ENCODE data around the gene ARHGEF19. TPM values are rescaled to one million over a fixed set of nuclear protein-coding genes. Genes with fewer than 3 reads are reported as not detected.

Gene ARHGEF19
- total and polyA plus RNA-seq, 2 of the 13 experiments (the other 11 are each of a cell fraction or from before 2014, with no cell fraction given), result 1.7 to 1.8 TPM

DNA sequence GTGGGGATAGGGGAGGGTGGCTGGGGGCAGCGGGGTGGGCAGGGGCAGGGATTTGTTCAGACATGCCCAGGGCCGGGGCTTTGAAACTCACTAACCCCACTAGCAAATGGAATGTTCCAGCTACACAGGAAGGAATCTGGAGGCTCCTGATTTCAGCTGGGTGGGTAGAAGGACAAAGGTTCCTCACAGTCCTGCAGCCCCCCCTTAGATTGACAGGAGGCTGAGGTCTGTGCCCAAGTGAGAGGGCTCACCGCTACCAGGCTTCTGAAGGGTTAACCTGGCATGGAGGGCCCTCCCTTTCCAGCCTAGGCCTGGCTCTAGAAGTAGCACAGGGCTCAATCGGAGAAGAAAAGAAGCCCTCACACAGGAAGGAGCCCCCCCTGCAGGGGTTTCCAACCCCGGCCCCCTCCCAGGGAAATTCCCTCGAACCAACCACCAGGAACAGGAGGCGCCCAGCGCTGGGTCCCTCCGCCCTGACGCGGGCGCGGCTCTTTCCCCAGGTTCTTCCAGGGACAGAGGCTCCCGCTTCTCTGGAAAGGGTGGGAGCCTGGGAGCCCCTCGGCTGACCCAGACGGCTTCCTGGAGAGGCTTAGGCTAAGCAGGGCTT is 59.9 kb downstream of the ARHGEF19 start (continued):
- TF ChIP-seq, protein P1, sequence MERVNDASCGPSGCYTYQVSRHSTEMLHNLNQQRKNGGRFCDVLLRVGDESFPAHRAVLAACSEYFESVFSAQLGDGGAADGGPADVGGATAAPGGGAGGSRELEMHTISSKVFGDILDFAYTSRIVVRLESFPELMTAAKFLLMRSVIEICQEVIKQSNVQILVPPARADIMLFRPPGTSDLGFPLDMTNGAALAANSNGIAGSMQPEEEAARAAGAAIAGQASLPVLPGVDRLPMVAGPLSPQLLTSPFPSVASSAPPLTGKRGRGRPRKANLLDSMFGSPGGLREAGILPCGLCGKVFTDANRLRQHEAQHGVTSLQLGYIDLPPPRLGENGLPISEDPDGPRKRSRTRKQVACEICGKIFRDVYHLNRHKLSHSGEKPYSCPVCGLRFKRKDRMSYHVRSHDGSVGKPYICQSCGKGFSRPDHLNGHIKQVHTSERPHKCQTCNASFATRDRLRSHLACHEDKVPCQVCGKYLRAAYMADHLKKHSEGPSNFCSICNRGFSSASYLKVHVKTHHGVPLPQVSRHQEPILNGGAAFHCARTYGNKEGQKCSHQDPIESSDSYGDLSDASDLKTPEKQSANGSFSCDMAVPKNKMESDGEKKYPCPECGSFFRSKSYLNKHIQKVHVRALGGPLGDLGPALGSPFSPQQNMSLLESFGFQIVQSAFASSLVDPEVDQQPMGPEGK (CRISPR knock-in tag; IDR thresholded peaks at IDR 0.05), result peak; percentile 83
- TF ChIP-seq, protein P2, sequence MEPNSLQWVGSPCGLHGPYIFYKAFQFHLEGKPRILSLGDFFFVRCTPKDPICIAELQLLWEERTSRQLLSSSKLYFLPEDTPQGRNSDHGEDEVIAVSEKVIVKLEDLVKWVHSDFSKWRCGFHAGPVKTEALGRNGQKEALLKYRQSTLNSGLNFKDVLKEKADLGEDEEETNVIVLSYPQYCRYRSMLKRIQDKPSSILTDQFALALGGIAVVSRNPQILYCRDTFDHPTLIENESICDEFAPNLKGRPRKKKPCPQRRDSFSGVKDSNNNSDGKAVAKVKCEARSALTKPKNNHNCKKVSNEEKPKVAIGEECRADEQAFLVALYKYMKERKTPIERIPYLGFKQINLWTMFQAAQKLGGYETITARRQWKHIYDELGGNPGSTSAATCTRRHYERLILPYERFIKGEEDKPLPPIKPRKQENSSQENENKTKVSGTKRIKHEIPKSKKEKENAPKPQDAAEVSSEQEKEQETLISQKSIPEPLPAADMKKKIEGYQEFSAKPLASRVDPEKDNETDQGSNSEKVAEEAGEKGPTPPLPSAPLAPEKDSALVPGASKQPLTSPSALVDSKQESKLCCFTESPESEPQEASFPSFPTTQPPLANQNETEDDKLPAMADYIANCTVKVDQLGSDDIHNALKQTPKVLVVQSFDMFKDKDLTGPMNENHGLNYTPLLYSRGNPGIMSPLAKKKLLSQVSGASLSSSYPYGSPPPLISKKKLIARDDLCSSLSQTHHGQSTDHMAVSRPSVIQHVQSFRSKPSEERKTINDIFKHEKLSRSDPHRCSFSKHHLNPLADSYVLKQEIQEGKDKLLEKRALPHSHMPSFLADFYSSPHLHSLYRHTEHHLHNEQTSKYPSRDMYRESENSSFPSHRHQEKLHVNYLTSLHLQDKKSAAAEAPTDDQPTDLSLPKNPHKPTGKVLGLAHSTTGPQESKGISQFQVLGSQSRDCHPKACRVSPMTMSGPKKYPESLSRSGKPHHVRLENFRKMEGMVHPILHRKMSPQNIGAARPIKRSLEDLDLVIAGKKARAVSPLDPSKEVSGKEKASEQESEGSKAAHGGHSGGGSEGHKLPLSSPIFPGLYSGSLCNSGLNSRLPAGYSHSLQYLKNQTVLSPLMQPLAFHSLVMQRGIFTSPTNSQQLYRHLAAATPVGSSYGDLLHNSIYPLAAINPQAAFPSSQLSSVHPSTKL (CRISPR knock-in tag; IDR thresholded peaks at IDR 0.05), result no peak
- TF ChIP-seq, protein P3, sequence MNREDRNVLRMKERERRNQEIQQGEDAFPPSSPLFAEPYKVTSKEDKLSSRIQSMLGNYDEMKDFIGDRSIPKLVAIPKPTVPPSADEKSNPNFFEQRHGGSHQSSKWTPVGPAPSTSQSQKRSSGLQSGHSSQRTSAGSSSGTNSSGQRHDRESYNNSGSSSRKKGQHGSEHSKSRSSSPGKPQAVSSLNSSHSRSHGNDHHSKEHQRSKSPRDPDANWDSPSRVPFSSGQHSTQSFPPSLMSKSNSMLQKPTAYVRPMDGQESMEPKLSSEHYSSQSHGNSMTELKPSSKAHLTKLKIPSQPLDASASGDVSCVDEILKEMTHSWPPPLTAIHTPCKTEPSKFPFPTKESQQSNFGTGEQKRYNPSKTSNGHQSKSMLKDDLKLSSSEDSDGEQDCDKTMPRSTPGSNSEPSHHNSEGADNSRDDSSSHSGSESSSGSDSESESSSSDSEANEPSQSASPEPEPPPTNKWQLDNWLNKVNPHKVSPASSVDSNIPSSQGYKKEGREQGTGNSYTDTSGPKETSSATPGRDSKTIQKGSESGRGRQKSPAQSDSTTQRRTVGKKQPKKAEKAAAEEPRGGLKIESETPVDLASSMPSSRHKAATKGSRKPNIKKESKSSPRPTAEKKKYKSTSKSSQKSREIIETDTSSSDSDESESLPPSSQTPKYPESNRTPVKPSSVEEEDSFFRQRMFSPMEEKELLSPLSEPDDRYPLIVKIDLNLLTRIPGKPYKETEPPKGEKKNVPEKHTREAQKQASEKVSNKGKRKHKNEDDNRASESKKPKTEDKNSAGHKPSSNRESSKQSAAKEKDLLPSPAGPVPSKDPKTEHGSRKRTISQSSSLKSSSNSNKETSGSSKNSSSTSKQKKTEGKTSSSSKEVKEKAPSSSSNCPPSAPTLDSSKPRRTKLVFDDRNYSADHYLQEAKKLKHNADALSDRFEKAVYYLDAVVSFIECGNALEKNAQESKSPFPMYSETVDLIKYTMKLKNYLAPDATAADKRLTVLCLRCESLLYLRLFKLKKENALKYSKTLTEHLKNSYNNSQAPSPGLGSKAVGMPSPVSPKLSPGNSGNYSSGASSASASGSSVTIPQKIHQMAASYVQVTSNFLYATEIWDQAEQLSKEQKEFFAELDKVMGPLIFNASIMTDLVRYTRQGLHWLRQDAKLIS (CRISPR knock-in tag; IDR thresholded peaks at IDR 0.05), result peak; percentile 58; the same call in 1 of the 2 replicates
- TF ChIP-seq, protein P4, sequence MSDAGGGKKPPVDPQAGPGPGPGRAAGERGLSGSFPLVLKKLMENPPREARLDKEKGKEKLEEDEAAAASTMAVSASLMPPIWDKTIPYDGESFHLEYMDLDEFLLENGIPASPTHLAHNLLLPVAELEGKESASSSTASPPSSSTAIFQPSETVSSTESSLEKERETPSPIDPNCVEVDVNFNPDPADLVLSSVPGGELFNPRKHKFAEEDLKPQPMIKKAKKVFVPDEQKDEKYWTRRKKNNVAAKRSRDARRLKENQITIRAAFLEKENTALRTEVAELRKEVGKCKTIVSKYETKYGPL (CRISPR knock-in tag; IDR thresholded peaks at IDR 0.05), result no peak
- no peak for TF ChIP-seq MTF2 (CRISPR knock-in tag; IDR thresholded peaks at IDR 0.05; ENCODE audit: borderline replicate concordance)
- TF ChIP-seq ZNF121 (CRISPR knock-in tag; IDR thresholded peaks at IDR 0.05), result no peak
- TF ChIP-seq, protein P5, sequence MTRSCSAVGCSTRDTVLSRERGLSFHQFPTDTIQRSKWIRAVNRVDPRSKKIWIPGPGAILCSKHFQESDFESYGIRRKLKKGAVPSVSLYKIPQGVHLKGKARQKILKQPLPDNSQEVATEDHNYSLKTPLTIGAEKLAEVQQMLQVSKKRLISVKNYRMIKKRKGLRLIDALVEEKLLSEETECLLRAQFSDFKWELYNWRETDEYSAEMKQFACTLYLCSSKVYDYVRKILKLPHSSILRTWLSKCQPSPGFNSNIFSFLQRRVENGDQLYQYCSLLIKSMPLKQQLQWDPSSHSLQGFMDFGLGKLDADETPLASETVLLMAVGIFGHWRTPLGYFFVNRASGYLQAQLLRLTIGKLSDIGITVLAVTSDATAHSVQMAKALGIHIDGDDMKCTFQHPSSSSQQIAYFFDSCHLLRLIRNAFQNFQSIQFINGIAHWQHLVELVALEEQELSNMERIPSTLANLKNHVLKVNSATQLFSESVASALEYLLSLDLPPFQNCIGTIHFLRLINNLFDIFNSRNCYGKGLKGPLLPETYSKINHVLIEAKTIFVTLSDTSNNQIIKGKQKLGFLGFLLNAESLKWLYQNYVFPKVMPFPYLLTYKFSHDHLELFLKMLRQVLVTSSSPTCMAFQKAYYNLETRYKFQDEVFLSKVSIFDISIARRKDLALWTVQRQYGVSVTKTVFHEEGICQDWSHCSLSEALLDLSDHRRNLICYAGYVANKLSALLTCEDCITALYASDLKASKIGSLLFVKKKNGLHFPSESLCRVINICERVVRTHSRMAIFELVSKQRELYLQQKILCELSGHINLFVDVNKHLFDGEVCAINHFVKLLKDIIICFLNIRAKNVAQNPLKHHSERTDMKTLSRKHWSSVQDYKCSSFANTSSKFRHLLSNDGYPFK (CRISPR knock-in tag; IDR thresholded peaks at IDR 0.05; ENCODE audit: borderline replicate concordance), result no peak
- TF ChIP-seq, protein P6, sequence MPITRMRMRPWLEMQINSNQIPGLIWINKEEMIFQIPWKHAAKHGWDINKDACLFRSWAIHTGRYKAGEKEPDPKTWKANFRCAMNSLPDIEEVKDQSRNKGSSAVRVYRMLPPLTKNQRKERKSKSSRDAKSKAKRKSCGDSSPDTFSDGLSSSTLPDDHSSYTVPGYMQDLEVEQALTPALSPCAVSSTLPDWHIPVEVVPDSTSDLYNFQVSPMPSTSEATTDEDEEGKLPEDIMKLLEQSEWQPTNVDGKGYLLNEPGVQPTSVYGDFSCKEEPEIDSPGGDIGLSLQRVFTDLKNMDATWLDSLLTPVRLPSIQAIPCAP (CRISPR knock-in tag; IDR thresholded peaks at IDR 0.05; ENCODE audit: low read depth), result no peak
- no peak; the same call in 1 of the 2 replicates for TF ChIP-seq POLR2G (IDR thresholded peaks at IDR 0.05; ENCODE audit: low read depth, low read length)
- TF ChIP-seq ZNF766 (CRISPR knock-in tag; IDR thresholded peaks at IDR 0.05; ENCODE audit: borderline replicate concordance), result no peak
- no peak for TF ChIP-seq DPF2 (CRISPR knock-in tag; IDR thresholded peaks at IDR 0.05; ENCODE audit: borderline replicate concordance, low read depth)

Data from HepG2 (cell line).